NCI-H526 (cell line): ENCODE measurements around the gene RPTOR.
"Not testable (repeated sequence)": the region's sequence is repeated elsewhere in the genome, so short reads cannot be mapped to it uniquely, and the experiment has no call there.

ENCODE experiments used
- DNase-seq, 2 experiments: peaks; one replicate each; lab custom pipeline; 2025; lab: John Stamatoyannopoulos, UW

The RPTOR gene

DNA sequence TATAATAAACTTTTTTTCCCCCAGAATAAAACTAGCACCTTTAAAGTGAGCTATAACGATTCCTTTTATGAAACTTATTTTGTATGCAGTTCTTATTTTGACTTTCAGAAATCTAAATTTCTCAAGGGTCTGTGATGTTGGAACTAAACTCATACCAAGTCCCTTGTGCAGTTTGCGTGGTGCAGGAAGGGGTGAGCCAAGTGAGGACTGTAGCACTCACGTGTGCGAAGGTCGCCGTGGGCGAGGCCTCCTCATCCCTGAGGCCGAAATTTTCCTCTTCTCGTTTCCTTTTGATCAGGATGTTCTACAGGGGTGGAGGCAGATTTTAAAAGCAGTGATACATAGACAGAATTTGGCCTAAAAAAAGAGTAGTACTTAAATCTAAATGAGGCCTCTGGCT lies 73.7 kb downstream of the RPTOR start:
- no peak for DNase-seq

DNA sequence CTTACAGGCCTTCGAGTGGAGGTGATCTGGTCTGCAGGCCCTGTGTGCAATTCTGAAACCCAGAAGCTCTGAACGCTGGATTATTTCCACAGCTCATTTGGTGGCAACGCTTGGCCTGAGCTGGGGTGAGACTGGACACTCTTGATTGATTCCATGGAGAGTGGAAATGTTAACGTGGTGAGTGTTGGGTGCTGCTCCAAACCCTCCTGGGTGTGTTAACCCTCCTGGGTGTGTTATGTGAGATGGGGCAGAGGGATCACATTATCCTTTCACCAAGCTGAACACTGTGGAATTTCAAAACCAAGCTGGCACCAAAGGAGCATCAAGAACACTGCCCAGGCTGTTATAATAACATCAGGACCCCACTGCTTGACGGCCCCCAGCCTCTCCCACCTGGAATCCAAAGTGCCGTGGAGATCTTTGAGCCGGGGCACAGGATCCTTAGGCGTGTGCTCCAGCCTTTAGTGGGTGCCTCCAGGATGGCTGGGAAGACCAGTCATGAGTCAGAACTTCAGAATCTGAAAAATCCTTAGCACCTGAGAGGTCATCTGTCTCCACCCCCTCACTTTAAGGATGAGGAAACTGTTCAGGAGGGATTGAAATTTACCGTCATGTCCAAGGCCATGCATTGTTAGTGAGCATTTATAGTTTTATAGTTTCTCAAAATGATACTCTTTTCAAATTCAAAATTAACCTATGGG lies 75.0 kb downstream of the RPTOR start:
- DNase-seq: no peak

- DNase-seq: no peak
These were observed 76.8 kb downstream of the RPTOR start for GRCh38 chr17:80621335-80621996.

DNA sequence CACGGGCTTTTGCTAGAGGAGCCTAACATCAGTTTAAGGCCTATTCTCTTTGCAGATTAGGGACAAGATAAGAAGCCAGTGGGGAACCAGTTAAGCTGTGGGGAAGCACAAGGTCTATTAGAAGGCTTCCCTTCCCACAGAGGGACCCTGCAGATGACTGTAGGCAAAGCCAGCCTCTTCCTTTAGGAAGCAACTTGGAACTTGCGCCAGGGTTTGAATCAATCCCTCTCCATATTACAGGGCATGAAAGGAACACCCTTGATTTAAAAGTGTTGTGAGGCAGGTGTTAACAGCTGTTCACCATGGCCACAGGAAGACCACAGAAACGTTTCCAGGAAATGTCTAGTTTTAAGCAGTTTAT lies 77.3 kb downstream of the RPTOR start:
- no peak for DNase-seq

DNA sequence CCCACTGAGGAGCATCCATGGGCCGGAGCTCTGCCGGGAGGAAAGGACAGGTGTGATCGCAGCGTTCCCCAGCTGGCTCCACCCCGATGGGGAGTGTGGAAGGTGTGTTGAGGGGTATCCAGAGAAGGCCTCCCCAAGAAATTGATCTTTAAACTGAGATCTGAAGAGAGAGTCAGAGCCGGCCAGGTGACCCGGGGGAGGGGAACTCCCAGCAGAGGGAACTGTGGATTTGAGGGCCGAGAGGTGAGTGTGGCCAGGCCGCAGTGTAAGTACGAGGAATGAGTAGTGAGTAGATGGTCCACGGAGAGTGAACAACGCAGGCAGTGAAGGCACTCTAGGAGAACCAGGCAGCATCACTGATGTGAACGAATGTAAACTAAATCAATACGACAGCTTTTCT lies 80.2 kb downstream of the RPTOR start:
- no peak for DNase-seq

GRCh38 chr17:80625627-80626026 lies 81.0 kb downstream of the RPTOR start:
- no peak for DNase-seq

DNA sequence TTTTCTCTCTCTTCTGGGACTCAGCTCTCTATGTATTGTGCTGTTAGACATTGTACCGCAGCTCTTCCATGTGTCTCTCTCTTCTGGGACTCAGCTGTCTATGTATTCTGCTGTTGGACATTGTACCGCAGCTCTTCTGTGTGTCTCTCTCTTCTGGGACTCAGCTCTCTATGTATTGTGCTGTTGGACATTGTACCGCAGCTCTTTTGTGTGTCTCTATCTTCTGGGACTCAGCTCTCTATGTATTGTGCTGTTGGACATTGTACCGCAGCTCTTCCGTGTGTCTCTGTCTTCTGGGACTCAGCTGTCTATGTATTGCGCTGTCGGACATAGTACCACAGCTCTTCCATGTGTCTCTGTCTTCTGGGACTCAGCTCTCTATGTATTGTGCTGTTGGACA lies 84.2 kb downstream of the RPTOR start:
- not testable (repeated sequence) for DNase-seq

GRCh38 chr17:80629298-80630028 lies 84.8 kb downstream of the RPTOR start:
- DNase-seq: no peak

- DNase-seq: no peak
These were observed 86.0 kb downstream of the RPTOR start for GRCh38 chr17:80630560-80631120.

- DNase-seq: no peak
These were observed 86.8 kb downstream of the RPTOR start for GRCh38 chr17:80631142-80632045.

DNA sequence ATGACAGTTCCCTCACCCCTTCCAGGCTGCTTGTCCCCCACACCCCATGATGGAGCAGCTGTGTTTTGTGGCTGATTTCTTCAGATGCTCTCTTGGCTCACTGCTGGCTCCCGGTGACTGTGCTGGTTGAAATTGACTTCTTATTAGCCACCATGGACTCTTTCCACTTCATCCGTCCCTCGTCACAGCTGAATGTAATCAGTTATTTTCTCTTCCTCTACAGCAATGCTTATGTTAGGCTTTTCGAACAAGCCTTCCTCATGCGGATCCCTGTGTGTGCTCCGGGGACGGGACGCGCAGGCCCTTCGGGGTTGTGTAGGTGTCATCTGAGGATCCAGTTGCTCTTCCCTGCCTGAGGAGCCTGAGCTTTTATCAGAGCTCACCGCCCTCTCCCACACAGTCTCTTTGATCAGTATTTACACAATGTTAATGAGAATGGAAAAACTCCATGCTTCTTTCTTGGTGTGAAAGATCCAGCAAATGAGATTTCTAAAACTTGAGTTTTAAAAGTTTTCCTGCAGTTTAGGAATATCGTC lies 87.5 kb downstream of the RPTOR start:
- DNase-seq: peak in 1 of 2 experiments; percentile 40

- no peak for DNase-seq
These were observed 88.6 kb downstream of the RPTOR start for GRCh38 chr17:80633207-80633606.

GRCh38 chr17:80633994-80634566 lies 89.4 kb downstream of the RPTOR start:
- no peak for DNase-seq

DNA sequence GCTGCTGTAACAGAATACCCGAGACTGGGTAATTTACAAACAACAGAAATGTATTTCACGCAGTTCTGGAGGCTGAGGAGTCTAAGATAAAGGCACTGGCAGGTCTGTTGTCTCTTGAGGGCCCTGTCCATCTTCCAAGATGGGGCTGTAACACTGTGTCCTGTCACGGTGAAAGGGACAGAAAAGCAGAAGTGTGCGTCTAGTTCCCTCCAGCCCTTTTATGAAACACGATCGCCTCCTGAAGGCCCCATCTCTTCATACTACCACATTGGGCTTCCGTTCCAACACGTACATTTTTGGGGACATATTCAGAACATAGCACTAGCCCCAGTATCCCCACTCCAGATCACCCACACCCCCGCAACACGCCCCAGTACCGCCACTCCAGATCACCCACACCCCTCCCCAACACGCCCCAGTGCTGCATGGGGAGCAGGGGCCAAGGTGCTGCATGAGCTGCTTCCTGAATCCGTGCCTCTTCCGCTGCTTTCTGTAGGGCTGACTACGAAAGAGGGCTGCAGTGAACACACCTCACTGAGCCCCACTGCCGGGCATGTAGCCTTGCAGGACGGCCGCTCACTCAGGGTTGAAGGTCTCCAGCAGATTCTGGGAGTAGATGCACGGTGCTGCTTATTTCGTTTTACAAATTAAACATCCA lies 91.9 kb downstream of the RPTOR start:
- DNase-seq: no peak

GRCh38 chr17:80637048-80637781 lies 92.6 kb downstream of the RPTOR start:
- no peak for DNase-seq

- no peak for DNase-seq
These were observed 95.0 kb downstream of the RPTOR start for GRCh38 chr17:80639658-80640057.

GRCh38 chr17:80640366-80641084 lies 95.9 kb downstream of the RPTOR start:
- no peak for DNase-seq

DNA sequence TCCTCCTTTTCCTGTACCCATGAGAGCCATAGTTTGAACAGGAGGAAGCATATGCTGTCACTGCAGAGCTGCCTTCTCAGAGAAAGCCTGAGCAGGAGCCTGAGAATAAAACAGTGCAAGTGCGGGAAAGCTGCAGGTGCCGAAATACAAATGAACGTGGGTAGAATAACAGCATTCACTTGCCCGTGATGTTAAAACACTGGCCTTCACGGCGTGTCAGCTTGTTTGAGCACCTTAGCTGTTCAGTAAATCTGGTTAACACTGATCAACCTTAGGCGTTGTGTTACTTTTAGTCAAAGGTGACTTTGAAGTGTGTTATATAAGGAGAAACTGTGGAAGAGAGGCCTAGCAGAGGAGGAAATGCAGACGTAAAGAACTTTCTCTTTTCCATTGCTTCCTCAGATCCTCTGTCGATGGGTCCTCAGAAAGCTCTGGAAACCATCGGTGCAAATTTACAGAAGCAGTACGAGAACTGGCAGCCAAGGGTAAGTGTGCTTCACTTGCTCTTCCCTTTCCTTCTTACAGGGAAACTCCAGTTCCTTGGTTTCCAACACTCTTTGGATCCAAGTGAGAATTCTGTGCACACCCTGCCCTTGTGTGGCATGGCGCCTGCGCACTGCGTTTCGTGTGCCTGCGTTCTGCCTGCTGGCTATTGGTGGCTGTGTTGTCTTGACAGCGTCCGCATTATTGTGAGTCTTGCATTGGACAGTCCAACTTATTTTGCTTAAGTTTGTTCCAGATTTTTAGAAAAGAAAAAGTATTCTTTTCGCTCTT lies 98.9 kb downstream of the RPTOR start:
- DNase-seq: no peak
